CD4-positive, alpha-beta T cell (primary cell): ENCODE data around the gene MBOAT2. TPM values are rescaled to one million over a fixed set of nuclear protein-coding genes. Genes with fewer than 3 reads are reported as not detected.

Experiments used
- ATAC-seq: fragments of 200-7000 bp; cut with Tn5 transposase; one replicate; pipeline ENCODE4 v1.10.0; 2022; ENCODE audit warnings: mild to moderate bottlenecking; ENCODE audit not compliant: poor library complexity
- CTCF ChIA-PET: fragments of 350-600 bp; sonication (Branson Sonifier 250); formaldehyde crosslinking; loops from one replicate; lab custom pipeline; 2021; ENCODE audit warnings: antibody characterized with exemption, inconsistent platforms; lab: Charles Lee
- POLR2A ChIA-PET: fragments of 350-600 bp; sonication (Branson Sonifier 250); formaldehyde crosslinking; loops from one replicate; lab custom pipeline; 2021; ENCODE audit warnings: antibody characterized with exemption, inconsistent platforms; lab: Charles Lee
- DNase-seq, 14 experiments: peaks; one replicate each; pipeline ENCODE4 v3.0.0-alpha.2; 2013 to 2020; ENCODE audit warnings: mixed read lengths in 2 of 14
- H3K27ac ChIP-seq, 2 donors: one replicate each; pipeline versions ENCODE4 v1.5.1 to v1.7.0; 2013; ENCODE audit warnings: low read length in 2 of 2, low read depth in 1 of 2, mild to moderate bottlenecking in 1 of 2
- H3K27me3 ChIP-seq, 2 experiments: 1 replicate in 1 of 2; 2 replicates in 1 of 2; pipeline versions ENCODE4 v1.6.1 to v1.7.0; 2013; ENCODE audit warnings: low read length in 2 of 2, control low read depth in 1 of 2, mild to moderate bottlenecking in 1 of 2, moderate library complexity in 1 of 2; ENCODE audit not compliant: insufficient read depth in 2 of 2, control insufficient read depth in 1 of 2
- H3K36me3 ChIP-seq: one replicate; pipeline ENCODE4 v1.6.1; 2013; ENCODE audit warnings: low read length, control low read depth; ENCODE audit not compliant: insufficient read depth
- H3K4me1 ChIP-seq: one replicate; pipeline ENCODE4 v1.6.1; 2013; ENCODE audit warnings: low read length, control low read depth; ENCODE audit not compliant: insufficient read depth
- H3K4me3 ChIP-seq: one replicate; pipeline ENCODE4 v1.5.1; 2013; ENCODE audit warnings: mild to moderate bottlenecking, low read length, moderate library complexity
- H3K9me3 ChIP-seq, 2 experiments: 1 replicate in 1 of 2; 2 replicates in 1 of 2; pipeline versions ENCODE4 v1.6.1 to v1.7.0; 2013; ENCODE audit warnings: low read length in 2 of 2, mild to moderate bottlenecking in 2 of 2, control low read depth in 1 of 2, moderate library complexity in 1 of 2; ENCODE audit not compliant: control insufficient read depth in 1 of 2, insufficient read depth in 1 of 2
- H3K27ac Mint-ChIP-seq: one replicate; pipeline ENCODE4 v1.8.0; 2020; ENCODE audit warnings: mixed read lengths
- H3K27me3 Mint-ChIP-seq: one replicate; pipeline ENCODE4 v1.8.0; 2021; ENCODE audit warnings: mixed read lengths
- H3K36me3 Mint-ChIP-seq: one replicate; pipeline ENCODE4 v1.8.0; 2021; ENCODE audit warnings: low read depth, mixed read lengths
- H3K4me1 Mint-ChIP-seq: one replicate; pipeline ENCODE4 v1.8.0; 2021; ENCODE audit warnings: low read depth, mixed read lengths
- H3K4me3 Mint-ChIP-seq: one replicate; pipeline ENCODE4 v1.8.0; 2020; ENCODE audit warnings: mild to moderate bottlenecking, mixed read lengths
- H3K9me3 Mint-ChIP-seq: one replicate; pipeline ENCODE4 v1.8.0; 2020; ENCODE audit warnings: mixed read lengths
- intact Hi-C, 2 experiments: fragments of 100-400 bp; cut with DNase I in 1 of 2; cut with micrococcal nuclease in 1 of 2; formaldehyde crosslinking; loops; one replicate each; pipeline versions ENCODE4 v1.15.1 to v1.9.0; 2023 to 2025; cut with DNase I, micrococcal nuclease
- total RNA-seq, 174 experiments: library from RNA in 2 of 174; stranded (reverse) in 2 of 174; gene quantifications; one replicate each; pipeline ENCODE4 v1.2.3 and lab custom pipeline; 2021 to 2026
- TF ChIP-seq, protein P1 (sequence below): fragments of 200-600 bp; IDR thresholded peaks from one replicate; pipeline ENCODE4 v1.8.0; 2022; ENCODE audit warnings: antibody characterized with exemption, mild to moderate bottlenecking

Gene MBOAT2
- total RNA-seq, 2 experiments from 2014 or later = 1.9 to 2.0 TPM

DNA sequence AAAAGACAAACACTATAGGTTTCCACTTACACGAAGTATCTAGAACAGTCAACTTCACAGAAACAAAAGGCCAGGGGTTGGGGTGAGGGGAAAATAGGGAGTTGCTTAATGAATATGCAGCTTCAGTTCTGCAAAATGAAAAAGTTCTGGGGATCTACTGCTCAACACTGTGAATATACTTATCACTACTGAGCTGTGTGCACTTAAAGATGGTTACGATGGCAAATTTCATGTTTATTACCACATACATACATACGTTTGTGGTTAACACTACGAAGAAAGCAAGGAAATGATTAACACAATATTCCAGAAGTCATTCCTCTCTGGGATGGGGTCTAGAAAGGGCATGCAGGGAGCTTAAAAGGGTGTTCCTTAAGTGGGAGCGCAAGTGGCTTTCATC lies 19.3 kb downstream of the MBOAT2 start:
- intact Hi-C loops = no loop called here
- Mint-ChIP-seq H3K27ac (no peak overlapping the region), H3K4me1 (no peaks in the 10 kb centered on the region), H3K27me3 (no peaks in the 10 kb centered on the region), H3K9me3 (no peaks in the 10 kb centered on the region), H3K36me3 (no peaks in the 10 kb centered on the region), H3K4me3 (no peak overlapping the region)
- H3K36me3 ChIP-seq = no peaks in the 10 kb centered on the region
- no peak overlapping the region for H3K27ac ChIP-seq
- no peaks in the 10 kb centered on the region for H3K9me3 ChIP-seq
- no peaks in the 10 kb centered on the region for H3K27me3 ChIP-seq
- no peak overlapping the region for H3K4me3 ChIP-seq
- DNase-seq (no peak), ATAC-seq (no peak)
- H3K4me1 ChIP-seq = no peaks in the 10 kb centered on the region
- ChIA-PET CTCF (no interaction called here), POLR2A (no interaction called here)
- TF ChIP-seq, protein P1, sequence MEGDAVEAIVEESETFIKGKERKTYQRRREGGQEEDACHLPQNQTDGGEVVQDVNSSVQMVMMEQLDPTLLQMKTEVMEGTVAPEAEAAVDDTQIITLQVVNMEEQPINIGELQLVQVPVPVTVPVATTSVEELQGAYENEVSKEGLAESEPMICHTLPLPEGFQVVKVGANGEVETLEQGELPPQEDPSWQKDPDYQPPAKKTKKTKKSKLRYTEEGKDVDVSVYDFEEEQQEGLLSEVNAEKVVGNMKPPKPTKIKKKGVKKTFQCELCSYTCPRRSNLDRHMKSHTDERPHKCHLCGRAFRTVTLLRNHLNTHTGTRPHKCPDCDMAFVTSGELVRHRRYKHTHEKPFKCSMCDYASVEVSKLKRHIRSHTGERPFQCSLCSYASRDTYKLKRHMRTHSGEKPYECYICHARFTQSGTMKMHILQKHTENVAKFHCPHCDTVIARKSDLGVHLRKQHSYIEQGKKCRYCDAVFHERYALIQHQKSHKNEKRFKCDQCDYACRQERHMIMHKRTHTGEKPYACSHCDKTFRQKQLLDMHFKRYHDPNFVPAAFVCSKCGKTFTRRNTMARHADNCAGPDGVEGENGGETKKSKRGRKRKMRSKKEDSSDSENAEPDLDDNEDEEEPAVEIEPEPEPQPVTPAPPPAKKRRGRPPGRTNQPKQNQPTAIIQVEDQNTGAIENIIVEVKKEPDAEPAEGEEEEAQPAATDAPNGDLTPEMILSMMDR = no peak

DNA sequence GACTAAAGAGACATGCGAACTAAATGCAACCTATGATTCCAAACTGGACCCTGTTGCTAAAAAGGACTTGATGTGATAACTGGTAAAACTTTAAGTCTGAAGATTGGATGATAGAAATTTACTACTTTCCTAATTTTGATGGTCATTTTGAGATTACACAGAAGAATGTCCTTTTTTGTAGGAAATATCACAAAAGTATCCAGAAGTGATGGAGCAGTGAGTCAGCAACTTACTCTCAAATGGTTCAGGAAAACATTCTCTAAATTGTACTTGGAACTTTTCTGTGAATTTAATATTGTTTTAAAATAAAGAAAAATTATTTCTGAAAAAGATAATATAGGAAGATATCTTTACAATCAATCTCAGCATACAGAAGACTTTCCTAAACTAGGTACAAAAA lies 19.9 kb downstream of the MBOAT2 start:
- Mint-ChIP-seq H3K4me1 (no peaks in the 10 kb centered on the region), H3K4me3 (no peak overlapping the region), H3K9me3 (no peaks in the 10 kb centered on the region), H3K36me3 (no peaks in the 10 kb centered on the region), H3K27me3 (no peaks in the 10 kb centered on the region), H3K27ac (no peak overlapping the region)
- Histone ChIP-seq H3K4me3 (no peak overlapping the region), H3K36me3 (no peaks in the 10 kb centered on the region), H3K4me1 (no peaks in the 10 kb centered on the region), H3K27ac (no peak overlapping the region), H3K27me3 (no peaks in the 10 kb centered on the region), H3K9me3 (no peaks in the 10 kb centered on the region)
- POLR2A ChIA-PET = no interaction called here
- TF ChIP-seq, protein P1 = no peak
- CTCF ChIA-PET = no interaction called here
- DNase-seq (no peak), ATAC-seq (no peak)
- intact Hi-C loops = no loop called here

DNA sequence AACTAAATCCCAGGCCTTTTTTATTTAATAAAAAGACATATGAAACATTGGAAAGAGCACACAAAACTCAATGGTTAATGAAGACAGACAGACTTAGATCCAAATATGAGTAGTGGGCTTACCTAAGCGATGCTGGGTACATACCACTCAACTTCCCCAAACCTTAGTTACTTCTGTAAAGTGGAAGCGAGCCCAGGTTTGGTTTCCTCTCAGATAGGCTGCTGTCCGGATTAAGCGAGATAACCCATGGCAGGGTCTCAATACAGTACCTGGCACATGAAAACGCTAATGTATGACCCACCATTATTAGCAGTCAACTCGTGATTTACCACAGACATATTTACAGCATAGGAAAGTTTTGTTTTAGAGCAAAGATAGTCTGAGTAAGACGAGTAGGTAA lies 21.6 kb downstream of the MBOAT2 start:
- no peak for DNase-seq
- Mint-ChIP-seq H3K4me3 (no peak overlapping the region), H3K27ac (no peak overlapping the region), H3K9me3 (no peaks in the 10 kb centered on the region), H3K27me3 (no peaks in the 10 kb centered on the region), H3K36me3 (no peaks in the 10 kb centered on the region), H3K4me1 (no peaks in the 10 kb centered on the region)
- Histone ChIP-seq H3K9me3 (no peaks in the 10 kb centered on the region), H3K27me3 (no peaks in the 10 kb centered on the region), H3K4me1 (no peaks in the 10 kb centered on the region), H3K36me3 (no peaks in the 10 kb centered on the region), H3K27ac (no peak overlapping the region), H3K4me3 (no peak overlapping the region)
- TF ChIP-seq, protein P1 = no peak
- ChIA-PET CTCF (no interaction called here), POLR2A (no interaction called here)
- ATAC-seq = no peak
- intact Hi-C loops = no loop called here
